NCI-H1436 treated with DMSO at 0.1 percent for 48 hours (cell line): ENCODE results near the gene SNED1.

Source experiments
- DNase-seq: peaks from one replicate; lab custom pipeline; 2025; lab: John Stamatoyannopoulos, UW

Gene SNED1

GRCh38 chr2:240997856-240998705, at the start of gene SNED1:
SNED1 (plus strand) TSS chr2:240998618; CDS start chr2:240998838, 220 bp downstream.
- no peak for DNase-seq

DNA sequence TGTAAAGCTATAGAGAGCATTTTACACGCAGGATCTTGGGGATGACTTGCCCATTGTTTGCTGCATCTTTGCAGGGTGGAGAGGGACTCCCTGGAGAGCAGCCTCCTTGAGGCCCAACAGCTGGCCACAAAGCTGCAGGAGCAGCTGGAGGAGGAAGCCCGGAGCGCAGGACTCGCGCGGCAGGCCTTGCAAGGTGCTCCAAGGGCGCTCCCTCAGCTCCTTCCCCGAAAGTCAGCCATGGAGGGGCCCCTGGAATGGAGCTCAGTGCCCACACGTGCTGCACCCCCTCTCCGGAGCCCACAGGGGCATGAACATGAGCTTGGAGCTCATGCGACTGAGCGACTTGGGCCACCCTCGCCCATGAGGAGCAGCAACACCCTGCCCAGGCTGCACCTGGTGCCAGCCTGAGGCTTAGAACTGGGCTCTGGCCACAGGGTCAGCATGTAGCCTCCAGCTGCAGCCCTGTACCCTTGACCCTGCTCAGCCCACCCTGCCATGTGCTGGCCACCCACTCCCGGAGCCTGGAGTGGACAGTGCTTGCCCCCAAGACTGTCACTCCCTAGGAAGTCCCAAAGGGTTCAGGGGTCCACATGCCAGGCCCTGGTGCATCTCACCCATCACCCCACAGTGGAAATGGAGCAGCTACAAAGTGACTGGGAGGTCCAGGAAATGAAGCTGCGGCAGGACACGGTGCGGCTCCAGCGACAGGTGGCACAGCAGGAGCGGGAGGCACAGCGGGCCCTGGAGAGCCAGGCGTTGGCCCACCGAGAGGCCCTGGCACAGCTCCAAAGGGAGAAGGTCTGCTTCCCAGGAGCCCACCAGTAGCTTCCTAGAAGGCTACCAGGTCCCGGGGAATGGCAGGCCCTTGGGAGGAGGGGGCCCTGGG, 49.3 kb upstream of the SNED1 start:
- DNase-seq = no peak

DNA sequence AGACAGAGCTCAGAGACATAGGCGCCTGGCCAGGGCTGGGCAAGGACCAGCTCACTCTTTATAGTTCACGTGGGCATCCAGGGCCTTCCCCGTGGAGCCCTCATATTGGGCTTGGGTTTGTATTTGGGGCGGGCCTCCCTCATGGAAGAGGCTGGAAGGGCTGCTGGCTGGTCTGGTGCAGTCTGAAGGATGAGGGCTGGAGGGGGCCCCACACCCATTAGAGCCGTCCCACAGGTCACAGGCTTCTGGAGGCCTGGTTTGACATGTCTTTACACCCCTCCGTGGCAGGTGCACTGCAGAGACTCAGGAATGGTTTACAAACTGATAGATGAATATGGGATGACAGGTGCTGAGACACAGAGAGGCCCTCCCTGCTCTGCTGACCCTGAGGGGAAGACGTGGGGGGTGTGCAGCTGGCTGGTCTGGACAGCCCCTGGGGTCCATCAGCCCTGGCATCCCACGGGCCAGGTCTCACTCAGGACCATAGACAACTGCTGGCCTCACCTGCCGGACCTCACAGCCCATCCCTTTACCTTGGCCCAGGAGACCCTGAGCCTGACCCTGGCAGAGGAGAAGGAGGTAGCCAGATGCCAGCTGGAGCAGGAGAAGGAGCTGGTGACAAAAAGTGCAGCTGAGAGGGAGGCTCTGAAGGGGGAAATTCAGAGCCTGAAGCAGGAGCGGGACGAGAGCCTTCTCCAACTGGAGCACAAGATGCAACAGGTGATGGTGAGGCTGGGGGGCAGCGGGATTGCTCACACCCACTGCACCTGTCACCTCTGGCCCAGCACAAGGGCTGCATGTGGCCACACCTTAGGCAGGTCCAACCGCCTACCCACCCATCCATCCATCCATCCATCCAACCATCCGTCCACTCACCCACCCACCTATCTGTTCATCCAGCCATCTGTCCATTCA, 48.4 kb upstream of the SNED1 start:
- DNase-seq = no peak

DNA sequence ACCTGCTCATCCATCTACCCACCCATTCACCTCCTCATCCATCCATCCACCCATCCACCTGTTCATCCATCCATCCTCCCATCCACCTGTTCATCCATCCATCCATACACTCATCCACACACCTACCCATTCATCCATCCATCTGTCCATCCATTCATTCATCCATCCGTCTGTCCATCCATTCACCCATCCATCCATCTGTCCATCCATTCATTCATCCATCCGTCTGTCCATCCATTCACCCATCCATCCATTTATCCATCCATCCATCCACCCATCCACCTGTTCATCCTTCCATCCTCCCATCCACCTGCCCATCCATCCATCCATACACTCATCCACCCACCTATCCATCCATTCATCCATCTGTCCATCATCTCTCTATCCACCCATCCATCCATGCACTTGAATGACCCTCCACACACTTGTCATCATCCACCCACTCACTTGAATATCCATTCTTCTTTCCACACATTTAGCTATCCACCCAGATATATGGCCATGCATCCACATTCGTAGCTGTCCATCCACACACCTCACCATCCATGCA, 47.3 kb upstream of the SNED1 start:
- no peak for DNase-seq

GRCh38 chr2:240952496-240953246, 45.7 kb upstream of the SNED1 start:
- DNase-seq = no peak

- no peak for DNase-seq
These were observed 44.7 kb upstream of the SNED1 start for GRCh38 chr2:240953426-240954410.

- no peak for DNase-seq
These were observed 43.7 kb upstream of the SNED1 start for GRCh38 chr2:240954436-240955305.

- no peak for DNase-seq
These were observed 42.9 kb upstream of the SNED1 start for GRCh38 chr2:240955306-240956170.

DNA sequence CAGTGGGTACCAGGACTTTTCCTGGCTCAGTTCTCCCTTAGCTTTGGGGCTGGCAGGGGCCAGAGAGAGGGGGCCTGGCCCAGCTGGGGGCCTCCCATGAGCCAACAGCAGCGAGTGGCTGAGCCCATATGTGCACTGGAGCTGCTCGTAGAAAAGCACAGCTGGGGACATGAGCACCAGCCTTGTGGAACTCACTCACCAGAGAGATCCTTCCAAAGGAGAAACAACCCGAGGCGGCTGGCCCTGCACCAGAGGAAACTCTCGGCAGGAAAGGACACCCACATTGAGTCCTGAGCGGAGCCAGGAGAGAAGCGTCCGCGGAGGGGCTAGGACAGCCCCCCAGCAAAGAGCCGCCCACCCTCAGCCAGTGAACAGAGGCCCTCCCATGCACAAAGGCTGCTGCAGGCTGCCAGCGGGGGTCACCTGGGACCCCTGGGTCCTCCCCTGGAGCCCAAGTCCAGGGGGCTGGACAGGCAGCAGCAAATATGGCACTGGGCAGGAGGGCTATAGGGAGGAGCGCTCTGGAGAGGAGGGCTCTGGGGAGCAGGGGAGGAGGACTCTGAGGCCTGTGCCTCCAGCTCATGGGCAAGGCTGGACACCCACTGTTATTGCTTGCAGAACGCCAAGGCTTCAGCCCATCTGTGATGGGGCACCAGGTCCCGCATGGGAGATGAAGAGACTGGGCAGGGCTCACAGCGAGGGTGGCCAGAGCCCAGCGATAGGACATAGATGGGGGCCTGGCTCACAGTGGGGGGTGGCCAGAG, 42.1 kb upstream of the SNED1 start:
- no peak for DNase-seq

- DNase-seq = no peak
These were observed 41.3 kb upstream of the SNED1 start for GRCh38 chr2:240956935-240957655.

- no peak for DNase-seq
These were observed 40.6 kb upstream of the SNED1 start for GRCh38 chr2:240957656-240958365.

DNA sequence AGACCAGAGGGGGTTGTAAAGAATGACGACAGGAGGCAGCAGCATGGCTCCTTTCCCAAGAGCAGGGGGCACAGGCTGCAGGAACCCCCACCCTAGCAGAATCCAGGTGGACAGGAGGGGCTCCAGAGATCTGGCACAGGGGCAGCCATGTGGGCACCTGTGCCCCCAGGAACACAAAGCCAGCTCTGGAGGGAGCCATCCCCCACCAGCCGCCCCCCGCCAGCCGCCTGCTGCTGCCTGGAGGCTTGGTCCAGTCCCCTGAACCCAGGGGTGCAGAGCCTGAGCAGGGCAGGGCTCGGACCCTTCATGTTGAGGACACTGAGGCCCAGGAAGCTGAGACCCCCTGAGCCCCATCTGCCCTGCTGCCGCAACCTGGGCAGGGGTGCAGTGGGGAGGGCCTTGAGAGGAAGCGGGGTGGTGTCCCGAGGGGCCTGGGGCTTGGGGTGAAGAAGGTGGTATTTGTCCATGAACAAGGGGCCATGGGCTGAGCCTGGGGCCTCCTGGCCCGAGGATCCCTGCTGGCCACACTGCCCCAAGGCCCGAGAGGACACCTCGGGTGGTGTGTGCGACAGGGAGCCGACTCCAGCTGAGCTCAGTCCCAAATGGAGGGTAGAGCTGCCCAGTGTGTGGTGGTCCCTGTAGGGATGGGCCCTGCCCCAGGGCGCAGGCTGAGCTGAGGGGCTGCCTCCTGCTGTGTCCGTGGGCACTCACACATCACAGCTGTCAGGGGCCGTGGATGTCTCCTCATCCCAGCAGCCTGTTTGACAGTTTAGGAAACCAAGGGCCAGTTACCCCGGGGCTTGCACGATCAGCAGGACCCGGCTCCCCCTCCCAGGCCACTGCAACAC, 39.8 kb upstream of the SNED1 start:
- DNase-seq = no peak

GRCh38 chr2:240959214-240959940, 39.0 kb upstream of the SNED1 start:
- no peak for DNase-seq

DNA sequence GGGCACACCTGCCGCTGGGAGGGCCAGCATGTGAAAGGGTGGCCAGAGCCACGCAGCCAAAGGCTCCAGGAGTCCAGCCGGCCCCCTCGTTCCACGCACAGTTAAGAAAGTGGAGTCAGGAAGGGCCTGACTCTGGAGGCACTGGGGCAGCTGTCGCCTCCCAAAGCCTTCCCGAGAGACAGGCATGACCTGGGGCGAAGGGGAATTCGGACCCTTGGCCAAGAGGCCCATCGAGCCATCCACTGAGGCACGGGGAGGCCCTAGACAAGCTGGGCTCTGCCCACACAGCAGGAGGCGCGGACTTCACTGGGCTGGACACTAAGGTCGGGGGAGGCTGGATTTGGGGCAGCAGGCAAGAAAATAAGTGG, 38.5 kb upstream of the SNED1 start:
- no peak for DNase-seq
